GM21825 (cell line): ENCODE data around the gene TEPSIN.

Source experiments
- ATAC-seq: cut with Tn5 transposase; IDR thresholded peaks from one replicate; pipeline ENCODE4 v1.9.1; 2021; ENCODE audit warnings: mild to moderate bottlenecking, moderate library complexity; ENCODE audit not compliant: unreplicated experiment

TEPSIN gene

GRCh38 chr17:81200695-81201580, 37.9 kb downstream of the TEPSIN start:
- no peak for ATAC-seq

GRCh38 chr17:81200201-81200600, 38.7 kb downstream of the TEPSIN start:
- no peak for ATAC-seq

GRCh38 chr17:81199482-81199830, 39.4 kb downstream of the TEPSIN start:
- ATAC-seq = no peak

GRCh38 chr17:81198826-81199481, 39.9 kb downstream of the TEPSIN start:
- no peak for ATAC-seq

- no peak for ATAC-seq
Observed at GRCh38 chr17:81197831-81198490, 40.9 kb downstream of the TEPSIN start.

- no peak for ATAC-seq
Observed at GRCh38 chr17:81197409-81197795, 41.5 kb downstream of the TEPSIN start.

- no peak for ATAC-seq
Observed at GRCh38 chr17:81196505-81197408, 42.1 kb downstream of the TEPSIN start.

- ATAC-seq = no peak
Observed at GRCh38 chr17:81195941-81196495, 42.8 kb downstream of the TEPSIN start.

- ATAC-seq = no peak
Observed at GRCh38 chr17:81194941-81195901, 43.6 kb downstream of the TEPSIN start.

GRCh38 chr17:81194225-81194760, 44.6 kb downstream of the TEPSIN start:
- ATAC-seq = no peak

- ATAC-seq = no peak
Observed at GRCh38 chr17:81193470-81194224, 45.2 kb downstream of the TEPSIN start.

GRCh38 chr17:81193051-81193410, 45.8 kb downstream of the TEPSIN start:
- ATAC-seq = no peak

GRCh38 chr17:81192386-81193050, 46.3 kb downstream of the TEPSIN start:
- no peak for ATAC-seq

GRCh38 chr17:81191646-81192045, 47.2 kb downstream of the TEPSIN start:
- no peak for ATAC-seq

- ATAC-seq = no peak
Observed at GRCh38 chr17:81191116-81191515, 47.7 kb downstream of the TEPSIN start.

- ATAC-seq = no peak
Observed at GRCh38 chr17:81190591-81190990, 48.3 kb downstream of the TEPSIN start.

- no peak for ATAC-seq
Observed at GRCh38 chr17:81189670-81190530, 49.0 kb downstream of the TEPSIN start.
